ENCODE data around the gene RPL27A. TPM values are rescaled to one million over a fixed set of nuclear protein-coding genes. Genes with fewer than 3 reads are reported as not detected.

Gene RPL27A
- total RNA-seq, 1 experiment from 2014 or later, result 1,103 TPM

- no peak for TF ChIP-seq MYBL2 (CRISPR knock-in tag; IDR thresholded peaks at IDR 0.05)
- no peak for TF ChIP-seq ZNF121 (CRISPR knock-in tag; IDR thresholded peaks at IDR 0.05)
- TF ChIP-seq KAT7 (CRISPR knock-in tag; IDR thresholded peaks at IDR 0.05; ENCODE audit: borderline replicate concordance), result no peak
- TF ChIP-seq GABPB1 (CRISPR knock-in tag; IDR thresholded peaks at IDR 0.05), result no peak
- no peak for TF ChIP-seq IRF2 (CRISPR knock-in tag; IDR thresholded peaks at IDR 0.05; ENCODE audit: borderline replicate concordance, low read depth)
- no peak for TF ChIP-seq ZBTB21 (CRISPR knock-in tag; IDR thresholded peaks at IDR 0.05; ENCODE audit: borderline replicate concordance)
- no peak for TF ChIP-seq ESRRA (CRISPR knock-in tag; IDR thresholded peaks at IDR 0.05; ENCODE audit: borderline replicate concordance)
Observed at GRCh38 chr11:8719211-8719649, 36.6 kb downstream of the RPL27A start (continued).

- Mint-ChIP-seq H3K4me1 (peaks cover 57% of the 10 kb centered on the region), H3K4me3 (no peak overlapping the region), H3K36me3 (peaks cover 13% of the 10 kb centered on the region), H3K27ac (no peak overlapping the region), H3K9me3 (no peaks in the 10 kb centered on the region), H3K27me3 (ENCODE audit: low read depth) (no peaks in the 10 kb centered on the region)
- ChIA-PET CTCF (interaction anchor here (1.1 kb wide), 1 partner anchor 94 kb away, joined by 5 read pairs; no protein-coding TSS in a partner anchor), POLR2A (interaction anchor here (1.2 kb wide), 1 partner anchor 10 kb away, joined by 4 read pairs; no protein-coding TSS in a partner anchor)
- DNase-seq (ENCODE audit: low spot score), result no peak
- no peak for ATAC-seq
- TF ChIP-seq IRF1 (CRISPR knock-in tag; IDR thresholded peaks at IDR 0.05) (no peak), NFYB (CRISPR knock-in tag; conservative IDR thresholded peaks at IDR 0.05; ENCODE audit: low read depth) (no peak), AFF4 (CRISPR knock-in tag; IDR thresholded peaks at IDR 0.05; ENCODE audit: borderline replicate concordance) (no peak), CBFB (CRISPR knock-in tag; IDR thresholded peaks at IDR 0.05; ENCODE audit: low read depth) (no peak), ATF1 (CRISPR knock-in tag; IDR thresholded peaks at IDR 0.05) (no peak), ZMAT4 (CRISPR knock-in tag; IDR thresholded peaks at IDR 0.05) (no peak), ZNF121 (CRISPR knock-in tag; IDR thresholded peaks at IDR 0.05) (no peak), ATF6 (CRISPR knock-in tag; IDR thresholded peaks at IDR 0.05) (no peak), ZNF263 (CRISPR knock-in tag; IDR thresholded peaks at IDR 0.05; ENCODE audit: low read depth) (no peak), ZNF232 (CRISPR knock-in tag; IDR thresholded peaks at IDR 0.05) (no peak)
Observed at GRCh38 chr11:8719721-8720120, 37.1 kb downstream of the RPL27A start.

GRCh38 chr11:8720352-8720751 is 37.8 kb downstream of the RPL27A start:
- peaks cover 57% of the 10 kb centered on the region for H3K4me1 Mint-ChIP-seq
- ATAC-seq (no peak), DNase-seq (ENCODE audit: low spot score) (no peak)
- CTCF ChIA-PET, result interaction anchor here (1.0 to 1.9 kb wide), 2 partner anchors 11 to 239 kb away, joined by 3 to 6 read pairs; no protein-coding TSS in a partner anchor
- H3K27me3 Mint-ChIP-seq (ENCODE audit: low read depth), result no peaks in the 10 kb centered on the region
- no peak overlapping the region; the same call in 1 of the 2 replicates for H3K27ac Mint-ChIP-seq
- POLR2A ChIA-PET, result interaction anchor here (0.6 to 1.2 kb wide), 2 partner anchors 10 to 89 kb away, joined by 3 to 4 read pairs; no protein-coding TSS in a partner anchor
- peaks cover 11% of the 10 kb centered on the region; the same call in 1 of the 2 replicates for H3K36me3 Mint-ChIP-seq
- no peaks in the 10 kb centered on the region for H3K9me3 Mint-ChIP-seq
- H3K4me3 Mint-ChIP-seq, result no peak overlapping the region
- TF ChIP-seq EMX1 (CRISPR knock-in tag; IDR thresholded peaks at IDR 0.05) (no peak), TP53 (CRISPR knock-in tag; IDR thresholded peaks at IDR 0.05) (no peak), E2F5 (CRISPR knock-in tag; IDR thresholded peaks at IDR 0.05) (no peak), ZNF232 (CRISPR knock-in tag; IDR thresholded peaks at IDR 0.05) (no peak), CBFB (CRISPR knock-in tag; IDR thresholded peaks at IDR 0.05; ENCODE audit: low read depth) (no peak), FOXP4 (CRISPR knock-in tag; IDR thresholded peaks at IDR 0.05) (no peak), E2F1 (CRISPR knock-in tag; IDR thresholded peaks at IDR 0.05) (no peak), KAT7 (CRISPR knock-in tag; IDR thresholded peaks at IDR 0.05; ENCODE audit: borderline replicate concordance) (no peak), SP1 (CRISPR knock-in tag; conservative IDR thresholded peaks at IDR 0.05) (no peak)
